Vagina (tissue), 2 donors: ENCODE results near the gene DENND2A.

ENCODE experiments used
- POLR2A ChIP-seq, 2 donors: fragments of 450-650 bp; IDR thresholded peaks; one replicate each; pipeline ENCODE4 v1.6.1; 2017; ENCODE audit warnings: antibody characterized with exemption in 2 of 2, mild to moderate bottlenecking in 2 of 2, moderate library complexity in 2 of 2
- POLR2AphosphoS5 ChIP-seq, 2 donors: sonication (generic); formaldehyde crosslinking; IDR thresholded peaks; one replicate each; pipeline ENCODE4 v1.9.0; 2017; ENCODE audit warnings: antibody characterized with exemption in 2 of 2, mild to moderate bottlenecking in 2 of 2, low read depth in 1 of 2; ENCODE audit not compliant: insufficient read depth in 1 of 2
- TF ChIP-seq, protein P1 (sequence below), 3 experiments: fragments of 450-650 bp in 2 of 3; fragments of 200-600 bp in 1 of 3; sonication (generic) in 1 of 3; IDR thresholded peaks; one replicate each; pipeline ENCODE4 v1.5.1; 2017 to 2019; ENCODE audit warnings: antibody characterized with exemption in 3 of 3, mild to moderate bottlenecking in 2 of 3, moderate library complexity in 2 of 3

- TF ChIP-seq POLR2A (IDR thresholded peaks at IDR 0.05) (no peak), POLR2AphosphoS5 (IDR thresholded peaks at IDR 0.05; ENCODE audit: insufficient read depth in 1 of 2, low read depth in 1 of 2) (no peak)
- TF ChIP-seq, protein P1, sequence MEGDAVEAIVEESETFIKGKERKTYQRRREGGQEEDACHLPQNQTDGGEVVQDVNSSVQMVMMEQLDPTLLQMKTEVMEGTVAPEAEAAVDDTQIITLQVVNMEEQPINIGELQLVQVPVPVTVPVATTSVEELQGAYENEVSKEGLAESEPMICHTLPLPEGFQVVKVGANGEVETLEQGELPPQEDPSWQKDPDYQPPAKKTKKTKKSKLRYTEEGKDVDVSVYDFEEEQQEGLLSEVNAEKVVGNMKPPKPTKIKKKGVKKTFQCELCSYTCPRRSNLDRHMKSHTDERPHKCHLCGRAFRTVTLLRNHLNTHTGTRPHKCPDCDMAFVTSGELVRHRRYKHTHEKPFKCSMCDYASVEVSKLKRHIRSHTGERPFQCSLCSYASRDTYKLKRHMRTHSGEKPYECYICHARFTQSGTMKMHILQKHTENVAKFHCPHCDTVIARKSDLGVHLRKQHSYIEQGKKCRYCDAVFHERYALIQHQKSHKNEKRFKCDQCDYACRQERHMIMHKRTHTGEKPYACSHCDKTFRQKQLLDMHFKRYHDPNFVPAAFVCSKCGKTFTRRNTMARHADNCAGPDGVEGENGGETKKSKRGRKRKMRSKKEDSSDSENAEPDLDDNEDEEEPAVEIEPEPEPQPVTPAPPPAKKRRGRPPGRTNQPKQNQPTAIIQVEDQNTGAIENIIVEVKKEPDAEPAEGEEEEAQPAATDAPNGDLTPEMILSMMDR (IDR thresholded peaks at IDR 0.05): no peak
Observed at GRCh38 chr7:140559410-140559809, 81.2 kb downstream of the DENND2A start.
